ENCODE results near the gene SSC4D.
"Not testable (repeated sequence)": the region's sequence is repeated elsewhere in the genome, so short reads cannot be mapped to it uniquely, and the experiment has no call there.

SSC4D gene

GRCh38 chr7:76425156-76425555 lies 15.7 kb upstream of the SSC4D start:
- DNase-seq (ENCODE audit: low read depth), result no peak
- no peak overlapping the region for H3K4me3 ChIP-seq (ENCODE audit: low read depth, low read length)
- TF ChIP-seq POLR2A (IDR thresholded peaks at IDR 0.05; ENCODE audit: extremely low read depth, insufficient read length) (no peak), MAX (IDR thresholded peaks at IDR 0.05; ENCODE audit: low read depth, low read length) (no peak), CTCF (IDR thresholded peaks at IDR 0.05; ENCODE audit: low read depth, low read length) (no peak), MYC (IDR thresholded peaks at IDR 0.05; ENCODE audit: low read depth, low read length) (no peak)

- DNase-seq (ENCODE audit: low read depth), result no peak
Observed at GRCh38 chr7:76424413-76425111, 15.1 kb upstream of the SSC4D start, which contains the start of gene ZP3. Gene ZP3 (plus strand): TSS chr7:76424950. CDS start chr7:76424965, 15 bp downstream.

GRCh38 chr7:76423666-76424412 lies 14.3 kb upstream of the SSC4D start:
- H3K4me3 ChIP-seq (ENCODE audit: low read depth, low read length), result no peak overlapping the region
- no peak for DNase-seq (ENCODE audit: low read depth)
- no peak for TF ChIP-seq MAX (IDR thresholded peaks at IDR 0.05; ENCODE audit: low read depth, low read length)
- no peak for TF ChIP-seq CTCF (IDR thresholded peaks at IDR 0.05; ENCODE audit: low read depth, low read length)
- no peak for TF ChIP-seq MYC (IDR thresholded peaks at IDR 0.05; ENCODE audit: low read depth, low read length)
- TF ChIP-seq POLR2A (IDR thresholded peaks at IDR 0.05; ENCODE audit: extremely low read depth, insufficient read length), result no peak

More at GRCh38 chr7:76424413-76425111, 15.1 kb upstream of the SSC4D start, which contains the start of gene ZP3:
- H3K4me3 ChIP-seq (ENCODE audit: low read depth, low read length), result no peak within 1 kb of the TSS
- TF ChIP-seq CTCF (IDR thresholded peaks at IDR 0.05; ENCODE audit: low read depth, low read length) (no peak), MAX (IDR thresholded peaks at IDR 0.05; ENCODE audit: low read depth, low read length) (no peak), MYC (IDR thresholded peaks at IDR 0.05; ENCODE audit: low read depth, low read length) (no peak), POLR2A (IDR thresholded peaks at IDR 0.05; ENCODE audit: extremely low read depth, insufficient read length) (no peak)

- DNase-seq (ENCODE audit: low read depth); H3K4me3 ChIP-seq (ENCODE audit: low read depth, low read length): not testable (repeated sequence)
Observed at GRCh38 chr7:76421097-76421496, 11.6 kb upstream of the SSC4D start.

- not testable (repeated sequence) for H3K4me3 ChIP-seq (ENCODE audit: low read depth, low read length); DNase-seq (ENCODE audit: low read depth)
Observed at GRCh38 chr7:76417654-76418310, 8.3 kb upstream of the SSC4D start.

GRCh38 chr7:76412249-76412648 lies 2.8 kb upstream of the SSC4D start:
- no peak overlapping the region for H3K4me3 ChIP-seq (ENCODE audit: low read depth, low read length)
- TF ChIP-seq MAX (IDR thresholded peaks at IDR 0.05; ENCODE audit: low read depth, low read length) (no peak), CTCF (IDR thresholded peaks at IDR 0.05; ENCODE audit: low read depth, low read length) (no peak), MYC (IDR thresholded peaks at IDR 0.05; ENCODE audit: low read depth, low read length) (no peak), POLR2A (IDR thresholded peaks at IDR 0.05; ENCODE audit: extremely low read depth, insufficient read length) (no peak)
- no peak for DNase-seq (ENCODE audit: low read depth)
